ENCODE results near the gene CWC27.

Gene CWC27

DNA sequence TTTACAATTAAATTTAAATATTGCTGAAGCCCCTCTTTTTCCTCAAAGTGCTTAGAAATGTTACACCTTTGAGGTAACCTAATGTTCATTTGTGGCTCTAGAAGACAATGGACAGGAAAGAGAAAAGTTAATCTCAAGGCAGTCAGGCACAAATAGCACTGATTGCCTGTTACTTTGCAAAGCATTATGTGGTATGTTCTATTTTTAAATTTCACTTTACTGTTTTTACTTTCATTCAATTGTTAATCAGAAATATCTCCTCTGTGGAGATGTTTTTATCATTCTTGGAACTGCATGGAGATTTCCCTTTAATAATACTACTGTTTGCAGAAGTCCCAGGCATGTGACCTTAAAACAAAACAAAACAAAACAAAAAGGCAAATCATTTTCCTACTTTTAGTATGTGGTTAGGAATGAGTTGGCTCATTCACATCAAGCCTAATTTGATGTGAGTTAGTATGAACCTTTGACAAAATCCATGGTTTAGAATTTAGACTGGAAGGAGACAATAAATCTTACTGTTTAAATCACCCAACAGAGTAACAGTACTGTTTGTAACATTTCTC lies 67.5 kb downstream of the CWC27 start:
- no peak overlapping the region for H3K4me3 ChIP-seq (ENCODE audit: low read depth, low read length)
- DNase-seq (ENCODE audit: low read depth), result no peak
- TF ChIP-seq, protein P1, sequence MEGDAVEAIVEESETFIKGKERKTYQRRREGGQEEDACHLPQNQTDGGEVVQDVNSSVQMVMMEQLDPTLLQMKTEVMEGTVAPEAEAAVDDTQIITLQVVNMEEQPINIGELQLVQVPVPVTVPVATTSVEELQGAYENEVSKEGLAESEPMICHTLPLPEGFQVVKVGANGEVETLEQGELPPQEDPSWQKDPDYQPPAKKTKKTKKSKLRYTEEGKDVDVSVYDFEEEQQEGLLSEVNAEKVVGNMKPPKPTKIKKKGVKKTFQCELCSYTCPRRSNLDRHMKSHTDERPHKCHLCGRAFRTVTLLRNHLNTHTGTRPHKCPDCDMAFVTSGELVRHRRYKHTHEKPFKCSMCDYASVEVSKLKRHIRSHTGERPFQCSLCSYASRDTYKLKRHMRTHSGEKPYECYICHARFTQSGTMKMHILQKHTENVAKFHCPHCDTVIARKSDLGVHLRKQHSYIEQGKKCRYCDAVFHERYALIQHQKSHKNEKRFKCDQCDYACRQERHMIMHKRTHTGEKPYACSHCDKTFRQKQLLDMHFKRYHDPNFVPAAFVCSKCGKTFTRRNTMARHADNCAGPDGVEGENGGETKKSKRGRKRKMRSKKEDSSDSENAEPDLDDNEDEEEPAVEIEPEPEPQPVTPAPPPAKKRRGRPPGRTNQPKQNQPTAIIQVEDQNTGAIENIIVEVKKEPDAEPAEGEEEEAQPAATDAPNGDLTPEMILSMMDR (IDR thresholded peaks at IDR 0.05; ENCODE audit: control insufficient read depth, extremely low read depth, insufficient read depth), result no peak

DNA sequence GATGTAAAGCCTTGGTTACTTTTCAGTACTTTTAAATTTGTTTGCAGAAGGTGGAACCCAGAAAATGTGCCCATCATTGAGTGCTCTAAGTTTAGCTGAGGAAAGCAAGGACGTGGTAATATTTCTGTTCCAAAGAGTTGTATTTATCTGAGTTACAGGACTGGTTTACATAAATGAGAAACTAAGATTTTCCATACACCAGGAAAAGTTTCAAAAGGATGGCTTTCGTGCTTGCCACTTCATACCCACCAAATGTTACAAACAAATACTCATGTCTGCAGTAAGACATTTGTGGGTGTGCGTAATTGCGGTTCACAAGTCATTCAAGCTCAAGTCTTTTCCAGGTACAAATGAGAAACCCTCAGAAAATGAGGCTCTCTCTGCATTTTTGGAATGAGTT lies 68.1 kb downstream of the CWC27 start:
- DNase-seq (ENCODE audit: low read depth), result no peak
- H3K4me3 ChIP-seq (ENCODE audit: low read depth, low read length), result no peak overlapping the region
- TF ChIP-seq, protein P1 (IDR thresholded peaks at IDR 0.05; ENCODE audit: control insufficient read depth, extremely low read depth, insufficient read depth), result no peak

DNA sequence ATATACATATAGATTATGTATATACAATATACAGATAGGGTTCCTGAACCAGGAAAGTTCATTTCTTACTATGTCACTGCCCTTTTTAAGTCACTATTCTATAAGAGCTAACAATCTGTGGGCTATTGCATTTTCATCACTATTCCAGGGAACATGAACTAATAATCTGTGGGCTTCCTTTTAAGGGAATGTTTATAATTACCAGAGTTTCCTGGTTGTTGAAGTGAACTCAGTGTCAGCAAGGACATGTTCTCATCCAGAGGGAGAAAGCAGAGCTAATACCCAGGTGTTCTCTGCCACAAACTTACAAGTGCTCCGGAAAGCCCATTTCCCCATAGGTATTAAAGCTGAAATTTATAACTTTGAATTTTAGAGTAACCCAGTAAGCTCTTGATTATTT lies 69.6 kb downstream of the CWC27 start:
- DNase-seq (ENCODE audit: low read depth), result no peak
- TF ChIP-seq, protein P1 (IDR thresholded peaks at IDR 0.05; ENCODE audit: control insufficient read depth, extremely low read depth, insufficient read depth), result no peak
- no peak overlapping the region for H3K4me3 ChIP-seq (ENCODE audit: low read depth, low read length)

DNA sequence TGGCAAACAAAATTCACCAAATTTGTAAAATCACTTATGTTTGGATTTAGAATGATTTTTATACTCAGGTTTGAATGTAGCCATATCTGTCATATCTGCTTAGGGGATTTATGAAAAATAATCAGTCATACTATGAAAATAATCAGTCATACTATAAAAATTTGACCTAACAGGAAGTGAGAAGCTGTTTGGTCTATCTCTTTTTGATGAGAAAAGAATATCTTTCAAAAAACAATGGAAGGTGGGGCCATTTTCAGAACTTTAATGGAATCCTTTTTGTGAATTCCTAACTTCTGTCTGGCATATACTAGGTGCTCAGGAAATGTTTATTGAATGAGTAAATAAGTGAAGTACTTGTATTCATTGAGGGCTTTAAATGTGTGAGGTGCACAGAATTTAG lies 70.1 kb downstream of the CWC27 start:
- no peak overlapping the region for H3K4me3 ChIP-seq (ENCODE audit: low read depth, low read length)
- TF ChIP-seq, protein P1 (IDR thresholded peaks at IDR 0.05; ENCODE audit: control insufficient read depth, extremely low read depth, insufficient read depth), result no peak
- DNase-seq (ENCODE audit: low read depth), result no peak

DNA sequence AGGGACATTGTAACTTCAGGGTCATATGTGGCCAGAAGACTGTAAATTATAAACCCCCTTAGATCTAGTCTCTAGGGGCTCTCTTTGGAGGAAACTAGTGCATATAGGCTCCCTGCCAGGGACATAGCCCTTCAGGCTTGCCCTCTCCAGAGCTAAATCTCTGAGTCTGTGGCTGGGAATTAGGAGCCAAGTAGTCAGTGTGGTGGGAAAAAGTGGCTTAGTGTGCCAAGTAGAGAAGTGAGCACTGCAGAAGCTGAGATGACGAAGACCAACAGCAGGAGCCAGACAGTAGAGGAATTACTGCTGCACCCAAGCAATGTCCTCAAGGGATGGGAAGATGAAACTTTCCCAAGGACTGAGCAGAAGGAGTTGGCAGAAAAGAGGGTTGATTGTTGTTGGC lies 71.2 kb downstream of the CWC27 start:
- TF ChIP-seq, protein P1 (IDR thresholded peaks at IDR 0.05; ENCODE audit: control insufficient read depth, extremely low read depth, insufficient read depth), result no peak
- no peak overlapping the region for H3K4me3 ChIP-seq (ENCODE audit: low read depth, low read length)
- DNase-seq (ENCODE audit: low read depth), result no peak

DNA sequence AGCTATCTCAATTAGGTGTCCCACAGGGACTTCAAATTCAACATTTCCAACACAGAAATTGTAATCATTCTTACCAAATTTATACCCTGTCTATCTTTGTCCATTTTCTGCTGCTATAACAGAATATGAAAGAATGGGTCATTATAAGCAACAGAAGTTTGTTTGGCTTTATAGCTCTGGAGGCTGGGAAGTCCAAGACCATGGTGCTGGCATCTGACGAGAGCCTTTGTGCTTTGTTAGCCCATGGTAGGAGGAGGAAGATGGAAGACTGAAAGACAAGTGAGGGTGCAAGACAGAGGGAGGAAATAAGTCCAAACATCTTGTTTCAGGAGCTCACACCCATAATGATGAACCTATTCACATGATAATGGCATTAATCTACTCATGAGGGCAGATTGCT lies 72.2 kb downstream of the CWC27 start:
- DNase-seq (ENCODE audit: low read depth), result no peak
- H3K4me3 ChIP-seq (ENCODE audit: low read depth, low read length), result no peak overlapping the region
- TF ChIP-seq, protein P1 (IDR thresholded peaks at IDR 0.05; ENCODE audit: control insufficient read depth, extremely low read depth, insufficient read depth), result no peak

DNA sequence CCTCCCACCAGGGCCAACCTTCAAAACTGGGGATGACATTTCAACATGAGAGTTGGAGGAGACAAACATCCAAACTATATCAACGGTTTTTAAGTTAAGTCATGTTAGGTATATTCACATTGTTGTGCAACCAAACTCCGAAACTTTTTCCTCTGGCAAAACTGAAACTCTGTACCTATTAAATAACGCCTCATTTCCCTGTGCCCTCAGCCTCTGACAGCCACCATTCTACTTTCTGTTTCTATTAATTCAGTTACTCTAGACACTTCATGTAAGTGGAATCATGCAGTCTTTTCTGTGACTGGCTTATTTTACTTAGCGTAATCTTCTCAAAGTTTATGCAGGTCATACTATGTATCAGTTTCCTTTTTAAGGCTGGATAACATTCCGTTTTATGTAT lies 85.0 kb downstream of the CWC27 start:
- no peak for DNase-seq (ENCODE audit: low read depth)
- H3K4me3 ChIP-seq (ENCODE audit: low read depth, low read length), result no peak overlapping the region
- TF ChIP-seq, protein P1 (IDR thresholded peaks at IDR 0.05; ENCODE audit: control insufficient read depth, extremely low read depth, insufficient read depth), result no peak

Measured in LNCaP clone FGC (cell line).